GM15510 (cell line): ENCODE data around the gene URB1.

Experiments used
- POLR2A ChIP-seq: IDR thresholded peaks from 3 replicates; pipeline ENCODE4 v1.6.1; 2011; ENCODE audit warnings: borderline replicate concordance; ENCODE audit not compliant: insufficient read length; ENCODE audit errors: extremely low read depth

URB1 gene, protein sequence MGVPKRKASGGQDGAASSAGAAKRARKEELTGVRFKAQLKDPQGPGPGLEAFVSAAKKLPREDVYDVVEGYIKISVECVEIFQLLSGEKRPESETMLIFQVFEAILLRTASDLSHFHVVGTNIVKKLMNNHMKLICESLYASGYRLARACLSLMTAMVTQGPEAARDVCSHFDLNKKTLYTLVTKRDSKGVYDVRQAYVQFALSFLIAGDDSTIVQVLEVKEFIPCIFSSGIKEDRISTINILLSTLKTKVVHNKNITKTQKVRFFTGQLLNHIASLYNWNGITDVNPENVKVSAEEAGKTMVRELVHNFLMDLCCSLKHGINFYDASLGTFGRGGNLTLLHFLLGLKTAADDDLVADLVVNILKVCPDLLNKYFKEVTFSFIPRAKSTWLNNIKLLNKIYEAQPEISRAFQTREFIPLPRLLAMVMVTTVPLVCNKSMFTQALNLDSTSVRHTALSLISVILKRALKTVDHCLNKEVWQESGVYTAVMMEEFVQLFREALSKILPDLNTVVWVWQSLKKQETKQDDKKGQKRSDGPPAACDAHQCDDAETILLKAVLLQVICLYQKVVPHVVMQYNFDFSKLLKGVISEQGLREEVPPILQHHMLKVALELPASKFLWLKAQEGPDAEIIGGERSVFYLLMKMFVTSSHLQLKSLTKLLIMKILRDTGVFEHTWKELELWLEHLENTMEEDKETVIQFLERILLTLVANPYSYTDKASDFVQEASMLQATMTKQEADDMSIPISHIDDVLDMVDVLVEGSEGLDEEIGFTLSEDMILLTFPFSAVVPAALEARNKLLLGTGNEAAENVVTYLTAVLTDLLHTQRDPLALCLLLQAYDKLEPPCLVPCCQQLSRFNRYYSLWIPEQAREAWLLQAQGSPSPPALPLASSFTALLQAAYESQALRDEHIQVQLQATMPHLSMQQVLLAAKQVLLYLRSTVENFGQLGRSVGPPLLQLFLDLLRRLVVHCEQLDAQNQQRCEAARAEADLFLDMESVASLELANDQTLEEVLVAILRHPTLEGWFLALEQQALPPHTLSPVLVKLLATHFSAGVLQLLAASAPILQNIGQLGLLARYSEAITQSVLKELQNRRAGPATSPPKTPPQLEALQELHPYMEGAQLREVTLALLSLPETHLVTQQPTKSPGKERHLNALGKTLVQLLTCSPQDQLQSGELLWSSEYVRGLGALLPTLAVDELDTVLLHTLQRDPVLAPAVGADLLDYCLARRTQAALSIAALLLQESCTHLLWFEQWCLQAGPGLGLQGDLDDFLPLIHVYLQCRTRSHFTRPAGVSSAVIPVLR (N-terminal part only)

DNA sequence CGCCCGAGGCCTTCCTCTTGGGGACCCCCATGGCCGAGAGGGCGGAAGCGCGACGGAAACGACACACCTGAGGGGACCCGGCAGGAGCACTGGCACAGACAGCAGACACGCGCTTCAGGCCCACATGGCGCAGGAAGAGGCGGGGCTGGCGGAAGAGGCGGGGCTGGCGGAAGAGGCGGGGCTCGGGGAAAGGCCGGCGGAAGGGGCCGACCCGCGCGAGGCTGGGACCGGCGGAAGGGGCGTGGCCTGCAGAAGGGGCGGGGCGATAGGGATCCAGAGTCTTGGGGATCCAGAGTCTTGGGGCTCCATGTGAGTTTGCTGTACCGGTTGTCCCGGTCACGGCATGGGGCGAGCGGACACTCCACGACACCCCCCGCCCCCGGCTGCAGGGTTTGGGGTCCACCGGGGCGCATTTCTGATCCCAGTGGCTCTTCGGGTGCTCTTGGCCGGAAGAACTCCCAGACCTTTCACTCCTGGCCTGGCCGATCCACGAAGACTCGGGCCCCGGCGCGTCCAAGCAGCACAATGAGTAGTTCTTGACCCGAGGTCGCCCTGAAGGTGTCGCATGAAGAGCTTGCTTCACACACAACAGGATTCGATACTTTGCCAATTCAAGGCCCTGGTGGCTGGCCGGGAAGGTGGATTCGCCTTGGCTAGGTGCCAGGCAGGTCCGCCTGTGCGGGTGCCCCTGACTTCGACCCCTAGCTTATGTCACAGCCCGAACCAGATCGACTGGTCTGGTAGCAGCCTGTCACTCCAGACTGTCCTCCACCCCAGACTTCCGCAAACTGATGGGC, at the start of gene URB1:
TSS of gene URB1 (minus strand) at position 133 of the 797 bp plus-strand sequence. CDS start at position 31, 102 bp downstream.
- TF ChIP-seq POLR2A: peak; percentile 80

DNA sequence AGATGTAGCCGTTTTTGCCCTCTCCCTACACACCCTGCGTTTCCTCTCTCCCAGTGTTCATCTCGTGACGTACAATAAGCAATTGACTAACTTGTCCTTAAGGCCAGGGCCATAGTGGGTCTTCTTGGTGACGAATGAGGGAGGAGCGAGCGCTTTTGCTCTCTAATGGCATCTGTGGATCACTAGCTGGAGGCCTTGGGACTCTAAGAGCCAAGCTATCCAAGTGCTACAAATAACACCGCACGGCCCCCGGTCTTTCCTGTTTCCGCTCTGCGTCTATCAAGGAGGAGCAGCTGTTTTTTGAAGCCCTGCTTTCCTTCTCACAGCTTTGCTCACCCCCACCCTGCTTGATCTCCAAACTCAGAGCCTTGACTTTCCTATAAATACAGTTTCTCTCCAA, 44.9 kb upstream of the URB1 start:
- TF ChIP-seq POLR2A: no peak

DNA sequence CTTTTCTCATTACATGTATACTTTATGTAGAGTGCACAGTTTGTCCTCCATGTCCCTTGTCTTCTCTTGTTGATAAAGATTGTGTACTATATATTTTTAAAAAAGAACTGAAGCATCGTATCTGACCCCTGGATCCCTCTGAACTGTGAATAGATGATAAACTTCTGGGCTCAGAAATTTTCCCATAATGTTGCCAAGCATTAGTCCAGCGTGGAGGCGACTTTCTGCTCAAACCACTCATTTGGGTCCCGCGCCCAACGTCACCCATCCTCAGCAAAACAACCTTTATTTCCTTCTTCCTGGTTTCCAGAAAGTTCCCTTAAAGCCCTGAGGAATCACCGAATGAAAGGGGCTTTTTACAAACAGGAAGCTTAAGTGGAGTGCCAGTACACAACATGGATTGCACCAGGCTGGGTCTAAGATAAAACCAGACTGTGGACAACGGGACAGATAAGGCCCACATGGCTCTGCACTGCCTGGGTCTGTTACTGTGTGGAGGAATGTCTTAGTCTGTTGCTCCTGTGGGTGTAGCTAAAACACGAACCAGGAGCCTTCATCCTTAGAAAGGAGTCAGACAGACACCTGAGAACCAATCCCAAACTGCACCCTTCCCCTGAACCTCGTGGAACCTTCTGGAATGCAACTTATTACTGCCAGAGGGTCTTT, 35.3 kb upstream of the URB1 start:
- TF ChIP-seq POLR2A: no peak

DNA sequence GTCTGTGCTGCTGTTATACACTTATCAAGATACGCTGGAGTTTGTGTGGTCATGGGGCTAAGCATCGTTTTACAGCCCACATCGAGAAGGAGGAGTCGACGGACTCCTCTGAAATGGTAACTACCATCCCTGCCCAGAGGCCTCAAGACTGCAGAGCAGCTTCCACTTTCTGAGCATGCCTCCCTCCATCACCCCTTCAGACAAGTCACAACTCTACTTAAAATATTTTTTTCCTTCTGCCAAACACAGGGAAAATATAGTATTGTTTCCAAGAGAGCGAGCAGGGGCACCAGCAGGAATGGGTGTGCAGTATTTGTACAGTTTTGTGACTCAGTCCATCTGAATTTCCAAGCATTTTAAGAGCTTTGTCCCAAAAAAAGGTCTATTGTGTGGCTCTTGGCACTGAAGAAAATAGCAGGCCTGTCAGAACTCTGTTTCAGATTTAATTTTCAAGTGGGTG, 33.8 kb upstream of the URB1 start:
- TF ChIP-seq POLR2A: no peak

DNA sequence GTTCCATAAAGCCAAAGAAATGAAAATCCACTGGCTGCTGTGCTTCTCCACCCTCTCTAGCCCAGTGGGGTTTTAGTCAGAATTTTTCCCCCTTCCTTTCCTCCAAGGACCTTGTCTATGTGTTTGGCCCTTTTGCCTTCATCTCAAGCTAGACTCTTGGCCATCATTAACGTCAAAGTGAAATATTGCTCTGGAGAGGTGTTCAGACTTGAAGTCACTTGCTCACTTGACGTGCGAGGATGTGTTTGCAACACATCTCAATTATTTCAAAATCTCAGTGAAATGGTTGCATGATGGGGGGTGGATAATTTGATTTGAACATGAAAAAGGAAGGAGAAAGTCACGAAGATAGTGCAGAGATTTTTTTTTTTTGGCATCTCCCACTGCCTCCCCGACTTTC, 33.3 kb upstream of the URB1 start:
- TF ChIP-seq POLR2A: no peak

DNA sequence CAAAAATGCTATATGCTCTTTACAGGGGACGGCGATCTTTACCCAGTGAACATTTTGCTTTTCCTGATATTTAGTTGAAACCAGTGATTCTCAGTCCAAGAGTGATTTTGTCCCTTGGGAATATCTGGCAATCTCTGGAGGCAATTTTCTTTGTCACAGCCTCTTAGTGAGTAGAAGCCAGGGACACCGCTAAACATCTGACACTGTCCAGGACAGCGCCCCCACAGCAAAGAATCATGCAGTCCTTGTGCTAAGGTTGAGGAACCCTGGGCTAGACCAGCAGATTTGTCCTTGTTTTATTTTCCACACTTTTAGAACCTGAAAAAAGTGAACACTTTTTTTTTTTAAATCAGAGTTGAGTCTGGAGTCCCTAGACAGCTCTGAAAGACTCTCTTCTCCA, 32.8 kb upstream of the URB1 start:
- no peak for TF ChIP-seq POLR2A

DNA sequence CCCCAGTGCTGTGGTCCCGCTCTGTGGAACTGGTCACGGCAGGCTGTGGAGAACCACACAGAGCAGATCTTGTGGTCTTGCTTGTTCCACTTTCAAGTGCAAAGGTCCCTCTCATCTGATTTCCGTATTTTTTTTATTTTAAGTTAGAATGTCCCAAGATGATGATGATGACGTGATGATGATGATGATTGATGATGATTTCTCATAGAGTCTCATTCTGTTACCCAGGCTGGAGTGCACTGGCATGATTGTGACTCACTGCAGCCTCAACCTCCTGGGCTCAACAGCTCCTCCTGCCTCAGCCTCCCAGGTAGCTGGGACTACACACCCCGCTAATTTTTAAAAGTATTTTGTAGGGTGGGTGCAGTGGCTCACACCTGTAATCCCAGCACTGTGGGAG, 31.9 kb upstream of the URB1 start:
- no peak for TF ChIP-seq POLR2A

DNA sequence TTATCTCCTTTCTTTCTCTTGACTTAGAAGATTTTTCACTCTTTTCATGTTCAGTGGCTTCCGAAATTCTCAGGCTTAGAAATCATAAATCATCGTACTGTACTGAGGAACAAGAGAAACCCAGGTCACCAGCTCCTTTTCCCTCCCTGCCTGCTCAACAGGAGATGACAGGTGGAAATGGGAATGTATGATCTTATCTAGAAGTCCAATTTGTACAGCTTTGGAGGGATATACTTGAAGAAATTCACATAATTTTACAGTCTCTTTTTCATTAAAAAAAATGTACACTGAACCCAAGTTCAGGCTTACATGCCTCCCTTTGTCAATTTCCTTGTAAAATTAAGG, 31.4 kb upstream of the URB1 start:
- TF ChIP-seq POLR2A: no peak

DNA sequence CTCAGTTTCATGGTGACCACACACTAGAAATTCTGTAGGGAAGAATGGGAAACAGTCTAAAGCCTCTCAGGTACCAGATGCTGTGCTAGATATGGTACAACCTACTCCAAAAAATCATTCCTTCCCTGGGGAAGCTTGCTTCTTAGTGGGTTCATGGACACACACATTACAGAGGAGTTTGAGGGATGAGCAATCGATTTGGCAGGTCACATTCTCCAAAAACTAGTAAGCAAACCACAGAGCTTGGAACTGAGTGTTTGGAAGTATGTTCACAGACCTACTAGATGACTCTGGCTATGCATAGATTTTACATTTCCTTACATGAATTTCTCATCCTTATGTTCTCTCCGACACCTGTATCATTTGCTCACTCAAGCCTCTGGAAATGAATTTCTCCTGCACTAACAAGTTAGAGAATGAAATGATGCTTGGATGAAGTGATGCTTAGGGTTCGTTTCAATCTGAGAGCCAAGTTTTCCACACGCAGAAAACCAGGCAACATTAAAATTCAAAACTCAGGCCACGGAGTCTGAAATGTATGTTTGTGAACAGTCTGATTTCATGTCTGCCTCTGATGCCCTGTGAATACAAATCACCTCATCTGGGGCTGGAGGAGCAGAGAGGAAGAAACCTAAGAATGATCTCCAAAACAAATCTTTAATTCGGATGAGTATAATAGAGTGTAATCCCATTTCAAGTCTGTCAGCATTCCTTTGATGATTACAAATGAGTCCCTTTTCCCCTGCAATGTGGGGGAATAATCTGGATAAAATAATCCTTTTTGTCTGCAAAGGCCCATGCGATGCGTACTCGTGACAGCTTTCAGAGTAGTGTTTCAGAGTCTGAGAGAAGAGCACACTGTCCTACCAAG, 30.7 kb upstream of the URB1 start:
- TF ChIP-seq POLR2A: no peak

DNA sequence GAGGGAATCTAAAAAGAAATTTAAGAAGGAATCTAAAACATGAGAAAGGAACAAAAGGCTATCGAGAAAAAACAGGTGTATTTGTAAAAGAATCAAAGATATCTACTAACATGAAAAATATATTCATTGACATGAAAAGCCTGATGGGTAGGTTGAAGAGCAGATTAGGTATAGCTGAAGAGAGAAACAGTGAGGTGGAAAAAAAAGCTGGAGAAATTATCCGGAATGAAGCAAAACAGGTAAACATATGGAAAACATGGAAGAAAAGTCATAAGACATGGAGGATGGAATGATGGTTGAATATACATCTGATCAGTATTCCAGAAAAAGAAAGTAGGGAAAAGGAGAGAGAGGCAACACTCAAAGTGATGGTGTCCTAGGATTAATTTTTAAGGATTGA, 29.3 kb upstream of the URB1 start:
- no peak for TF ChIP-seq POLR2A

DNA sequence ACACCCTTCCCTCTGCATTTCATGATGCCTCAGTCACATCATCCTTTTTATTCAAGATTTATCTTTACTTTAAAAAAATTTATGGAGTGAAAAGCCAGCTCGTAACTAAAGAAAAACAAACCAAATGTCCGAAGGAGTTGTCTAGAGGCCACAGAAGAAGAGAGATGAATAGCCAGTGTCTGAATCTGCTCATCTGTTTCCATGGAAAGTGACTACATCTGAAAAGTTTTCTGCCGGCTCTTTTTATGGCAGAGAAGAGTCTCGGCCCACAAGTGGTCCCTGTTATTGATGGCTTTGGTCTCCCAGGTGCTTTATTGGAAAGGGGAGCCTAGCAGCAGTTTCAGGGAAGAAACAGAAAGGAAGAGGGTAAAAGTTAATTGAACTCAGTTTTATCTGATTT, 25.3 kb upstream of the URB1 start:
- TF ChIP-seq POLR2A: no peak
